ENCODE results near the gene TFF2. TPM values are rescaled to one million over a fixed set of nuclear protein-coding genes. Genes with fewer than 3 reads are reported as not detected.

The TFF2 gene
- polyA plus RNA-seq, 1 of the 3 experiments (the other 2 are of a cell fraction): not detected

DNA sequence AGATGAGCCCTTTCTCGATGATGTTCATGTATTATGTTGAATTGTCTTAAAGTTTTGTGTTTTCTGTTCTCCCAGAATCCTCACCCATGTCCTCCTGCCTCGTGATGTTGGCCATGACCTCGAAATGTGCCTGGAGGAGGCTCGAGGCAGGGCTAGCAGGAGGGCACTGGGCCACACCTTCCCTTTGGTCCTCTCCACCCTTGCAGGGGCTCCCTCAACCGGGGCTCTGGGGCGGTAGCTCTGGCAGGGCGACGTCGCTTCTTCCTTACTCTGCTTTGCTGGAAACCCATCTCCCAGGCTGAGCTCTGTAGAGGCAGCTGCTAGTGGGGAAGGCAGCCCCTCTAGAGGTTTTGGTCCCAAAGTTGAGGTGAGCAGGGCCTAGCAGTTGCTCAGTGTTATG, 49.8 kb downstream of the TFF2 start:
- Histone ChIP-seq H3K27me3 (ENCODE audit: insufficient read depth) (no peaks in the 10 kb centered on the region), H3K9me3 (no peaks in the 10 kb centered on the region), H3K27ac (ENCODE audit: low read depth in 2 of 2, low read length in 1 of 2) (no peak overlapping the region), H3K36me3 (replicated peaks in 1 of 2; ENCODE audit: control insufficient read depth in 1 of 2, insufficient read depth in 2 of 2, low read length in 1 of 2) (no peaks in the 10 kb centered on the region), H3K4me1 (ENCODE audit: control insufficient read depth in 1 of 2, insufficient read depth in 2 of 2, low read depth in 1 of 2, low read length in 1 of 2) (peaks cover 0 to 9% of the 10 kb centered on the region in 2 experiments; a peak in 1 of 4 replicates), H2AFZ (ENCODE audit: low read depth) (no peak overlapping the region), H4K20me1 (ENCODE audit: insufficient read depth) (no peaks in the 10 kb centered on the region), H3F3A (replicated peaks; ENCODE audit: insufficient read depth) (no peaks in the 10 kb centered on the region), H3K9ac (no peak overlapping the region), H3K4me3 (ENCODE audit: low read depth in 2 of 2, low read length in 1 of 2) (no peak overlapping the region), H3K4me2 (no peak overlapping the region), H3K9me2 (no peaks in the 10 kb centered on the region), H3K79me2 (ENCODE audit: insufficient read depth) (no peaks in the 10 kb centered on the region)
- 35% methylated on average over 5 of the region's 9 CpGs for WGBS (ENCODE audit: low lambda C conversion rate)
- ChIA-PET CTCF (interaction anchor here (1.4 to 1.5 kb wide), 2 partner anchors 9 to 155 kb away, joined by 3 to 14 read pairs; no protein-coding TSS in a partner anchor), POLR2A (no interaction called here)
- TF ChIP-seq USF2 (IDR thresholded peaks at IDR 0.05; ENCODE audit: borderline replicate concordance, low read depth, low read length) (no peak), POLR2AphosphoS5 (IDR thresholded peaks at IDR 0.05; ENCODE audit: low read depth, low read length) (no peak), SIN3A (IDR thresholded peaks at IDR 0.05; ENCODE audit: borderline replicate concordance, low read depth, low read length) (no peak), GATA2 (CRISPR knock-in tag; IDR thresholded peaks at IDR 0.05) (no peak), CHD2 (IDR thresholded peaks at IDR 0.05; ENCODE audit: low read length, partially characterized antibody) (no peak), RCOR1 (IDR thresholded peaks at IDR 0.05; ENCODE audit: low read length) (no peak), EP300 (IDR thresholded peaks at IDR 0.05; ENCODE audit: borderline replicate concordance in 1 of 2, low read depth in 1 of 2, low read length in 1 of 2) (no peak), IRF3 (IDR thresholded peaks at IDR 0.05; ENCODE audit: low read depth, low read length) (no peak), ELF1 (IDR thresholded peaks at IDR 0.05) (no peak), TCF12 (IDR thresholded peaks at IDR 0.05) (no peak), TEAD4 (IDR thresholded peaks at IDR 0.05; ENCODE audit: borderline replicate concordance, insufficient read depth) (no peak), NFIC (IDR thresholded peaks at IDR 0.05; ENCODE audit: borderline replicate concordance) (no peak), MEF2A (IDR thresholded peaks at IDR 0.05; ENCODE audit: borderline replicate concordance, low read depth) (no peak), GABPA (IDR thresholded peaks at IDR 0.05; ENCODE audit: low read depth) (no peak)
- TF ChIP-seq, protein P1, sequence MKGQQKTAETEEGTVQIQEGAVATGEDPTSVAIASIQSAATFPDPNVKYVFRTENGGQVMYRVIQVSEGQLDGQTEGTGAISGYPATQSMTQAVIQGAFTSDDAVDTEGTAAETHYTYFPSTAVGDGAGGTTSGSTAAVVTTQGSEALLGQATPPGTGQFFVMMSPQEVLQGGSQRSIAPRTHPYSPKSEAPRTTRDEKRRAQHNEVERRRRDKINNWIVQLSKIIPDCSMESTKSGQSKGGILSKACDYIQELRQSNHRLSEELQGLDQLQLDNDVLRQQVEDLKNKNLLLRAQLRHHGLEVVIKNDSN (IDR thresholded peaks at IDR 0.05; ENCODE audit: borderline replicate concordance, low read depth): no peak
- TF ChIP-seq, protein P2, sequence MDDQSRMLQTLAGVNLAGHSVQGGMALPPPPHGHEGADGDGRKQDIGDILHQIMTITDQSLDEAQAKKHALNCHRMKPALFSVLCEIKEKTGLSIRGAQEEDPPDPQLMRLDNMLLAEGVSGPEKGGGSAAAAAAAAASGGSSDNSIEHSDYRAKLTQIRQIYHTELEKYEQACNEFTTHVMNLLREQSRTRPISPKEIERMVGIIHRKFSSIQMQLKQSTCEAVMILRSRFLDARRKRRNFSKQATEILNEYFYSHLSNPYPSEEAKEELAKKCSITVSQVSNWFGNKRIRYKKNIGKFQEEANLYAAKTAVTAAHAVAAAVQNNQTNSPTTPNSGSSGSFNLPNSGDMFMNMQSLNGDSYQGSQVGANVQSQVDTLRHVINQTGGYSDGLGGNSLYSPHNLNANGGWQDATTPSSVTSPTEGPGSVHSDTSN (IDR thresholded peaks at IDR 0.05): no peak
- no peak for DNase-seq

All from SK-N-SH (cell line).